GM19395 (cell line): ENCODE data around the gene JTB.

Experiments
- ATAC-seq: cut with Tn5 transposase; IDR thresholded peaks from one replicate; pipeline ENCODE4 v1.9.1; 2021; ENCODE audit warnings: mild to moderate bottlenecking, moderate library complexity; ENCODE audit not compliant: unreplicated experiment

Gene JTB

DNA sequence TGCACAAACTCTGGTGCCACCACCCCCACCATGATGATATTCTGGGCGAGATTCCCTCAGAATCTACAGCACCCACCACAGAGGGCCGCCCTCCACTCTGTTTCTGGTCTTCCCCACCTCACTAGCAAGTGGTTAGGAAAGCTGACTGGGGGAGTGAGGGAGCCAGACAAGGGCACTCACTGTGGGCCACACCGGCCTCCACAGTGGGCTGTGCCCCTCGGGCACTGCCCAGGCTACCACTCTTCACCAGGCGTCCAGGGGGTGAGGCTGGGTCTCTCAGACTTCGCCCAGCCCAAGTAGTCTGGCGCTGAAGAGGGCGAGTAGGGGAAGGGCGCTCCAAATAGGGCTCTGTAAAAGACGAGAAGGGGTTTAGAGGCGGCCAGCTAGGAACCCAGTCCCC is 43.5 kb downstream of the JTB start:
- ATAC-seq, result no peak

GRCh38 chr1:153933430-153933829 is 44.0 kb downstream of the JTB start:
- no peak for ATAC-seq

- ATAC-seq, result no peak
Measured at GRCh38 chr1:153932156-153933131, 45.0 kb downstream of the JTB start.

DNA sequence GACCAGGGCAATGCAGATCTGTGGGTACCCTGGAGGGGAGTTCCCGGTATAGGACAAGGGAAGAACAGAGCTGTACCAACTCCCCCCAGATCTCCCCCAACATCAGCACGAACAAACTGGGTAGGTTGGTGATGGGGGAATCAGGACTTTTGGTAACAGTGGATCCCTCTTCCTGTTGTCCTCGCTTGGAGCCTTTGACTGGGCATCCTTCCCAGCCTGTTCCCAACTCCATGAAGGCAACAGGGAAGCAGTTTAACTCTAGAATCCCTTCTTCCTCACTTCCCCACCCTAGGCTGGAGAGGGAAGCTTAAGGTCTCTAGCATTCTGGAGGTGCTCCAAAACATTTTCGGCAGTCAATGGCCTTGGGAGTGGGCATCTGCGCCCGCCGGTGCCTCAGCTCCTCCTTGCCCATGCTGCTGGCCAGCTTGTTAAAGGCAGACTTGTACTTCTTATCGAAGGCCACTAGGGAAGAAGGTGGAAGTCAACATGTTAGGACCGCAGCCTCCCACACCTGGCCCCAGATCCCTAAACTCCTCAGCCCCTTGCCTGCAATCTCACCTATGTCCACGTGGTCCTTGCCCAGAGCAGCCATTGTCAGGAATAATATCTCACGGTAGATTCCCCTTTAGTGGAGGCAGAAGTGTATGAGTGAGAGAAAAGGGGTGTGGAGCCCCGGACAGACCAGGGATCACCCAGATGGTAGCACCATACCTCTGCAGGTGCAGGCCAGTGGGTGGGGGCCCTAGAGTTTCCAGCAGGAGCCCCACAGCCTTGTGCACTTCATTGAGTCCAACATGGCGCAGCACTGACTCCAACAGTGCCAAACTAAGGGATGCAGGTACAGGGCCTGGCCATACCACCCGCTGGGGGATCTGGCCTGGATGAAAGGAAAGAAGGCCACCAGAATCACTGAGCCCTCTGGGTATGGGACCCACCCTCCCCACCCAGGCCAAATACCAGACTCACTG is 47.2 kb downstream of the JTB start:
- no peak for ATAC-seq

GRCh38 chr1:153929426-153929825 is 48.0 kb downstream of the JTB start:
- ATAC-seq, result no peak

DNA sequence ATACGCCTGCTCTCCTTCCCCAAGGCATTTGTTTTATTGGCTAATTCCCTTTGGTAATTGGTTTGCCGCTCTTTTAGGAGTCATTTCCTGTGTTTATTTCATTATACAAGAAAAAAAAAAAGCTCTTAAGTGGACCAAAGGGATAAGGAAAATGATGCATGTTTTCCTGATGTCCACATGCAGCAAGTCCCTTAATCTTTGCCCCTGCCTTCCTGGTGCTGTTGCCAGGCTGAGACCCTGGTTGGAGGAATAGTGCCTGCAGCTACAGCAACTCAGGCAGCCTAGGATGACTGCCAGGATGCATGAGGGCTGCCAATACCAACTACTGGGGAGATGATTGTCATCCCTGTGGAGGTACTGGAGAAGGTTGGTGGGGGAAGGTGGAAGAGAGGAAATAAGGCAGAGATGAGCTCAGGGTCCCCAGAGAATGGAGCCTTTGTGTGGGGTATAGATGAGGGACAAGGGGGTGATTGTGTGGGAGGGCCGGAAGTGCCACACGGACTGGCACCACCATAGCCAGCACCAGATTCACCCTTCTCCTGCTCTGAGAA is 48.6 kb downstream of the JTB start:
- ATAC-seq, result no peak

DNA sequence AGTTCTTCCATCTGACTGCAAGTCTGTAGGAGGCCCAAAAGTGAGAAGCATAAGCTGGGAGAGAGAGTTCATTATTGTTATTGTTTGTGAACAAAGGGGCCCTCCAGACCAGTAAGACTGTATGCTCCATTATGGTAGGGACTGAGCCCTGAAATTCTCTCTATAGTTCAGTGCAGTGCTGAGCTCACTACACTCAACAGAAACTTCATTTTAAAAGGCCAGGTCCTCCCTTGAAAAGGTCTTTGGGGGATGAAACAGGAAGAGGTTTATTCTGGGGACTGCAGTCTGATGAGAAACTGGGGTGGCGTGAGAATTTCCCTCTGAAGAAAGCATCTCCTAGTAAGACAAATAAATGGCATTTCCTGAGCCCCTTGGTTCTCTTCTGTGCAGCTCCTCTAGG is 49.2 kb downstream of the JTB start:
- no peak for ATAC-seq

DNA sequence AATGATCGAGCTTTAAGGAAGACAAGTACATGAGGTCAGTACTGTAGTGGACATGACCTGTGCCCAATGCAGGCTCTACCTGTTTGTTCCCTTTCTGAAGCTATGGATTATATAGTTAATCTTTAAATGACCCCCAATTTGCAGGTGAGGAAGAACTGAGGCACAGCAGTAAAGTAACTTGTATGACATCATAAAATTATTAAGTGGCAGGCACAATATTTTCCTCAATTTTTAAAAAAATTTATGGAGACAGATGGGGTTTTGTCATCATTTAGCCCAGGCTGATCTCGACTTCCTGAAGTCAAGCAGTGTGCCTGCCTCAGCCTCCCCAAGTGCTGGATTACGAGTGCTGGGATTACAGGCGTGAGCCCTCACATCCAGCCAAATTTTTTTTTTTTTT is 51.1 kb downstream of the JTB start:
- no peak for ATAC-seq
